ENCODE results near the gene FBXW5. TPM values are rescaled to one million over a fixed set of nuclear protein-coding genes. Genes with fewer than 3 reads are reported as not detected.

FBXW5 gene
- total RNA-seq, 1 experiment from 2014 or later, result 62.2 TPM

DNA sequence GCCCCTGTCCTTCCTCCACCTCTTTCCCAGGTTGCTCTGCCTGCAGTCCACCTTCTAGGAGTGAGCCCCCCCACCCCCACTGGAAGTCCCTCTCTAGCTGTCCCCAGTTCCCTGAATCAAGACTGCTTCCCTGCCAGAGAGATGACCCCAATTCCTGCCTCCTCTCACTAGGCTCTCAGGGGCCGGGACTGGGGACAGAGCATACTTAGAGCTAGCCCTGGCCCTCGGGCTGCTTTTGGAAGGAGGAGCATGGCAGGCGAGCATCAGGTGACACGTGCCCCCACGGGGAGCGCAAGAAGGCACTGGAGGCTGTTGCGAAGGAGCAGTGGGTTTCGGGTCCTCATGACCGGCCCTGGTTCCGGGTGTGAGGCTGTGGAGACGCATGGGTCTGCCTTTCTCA is 48.5 kb downstream of the FBXW5 start:
- Histone ChIP-seq H3K4me2 (ENCODE audit: insufficient read depth, insufficient read length, low read length) (no peak overlapping the region), H2BK120ac (ENCODE audit: low read depth, low read length, poor library complexity, severe bottlenecking) (no peak overlapping the region), H2BK12ac (ENCODE audit: insufficient read length, low read depth, low read length) (no peak overlapping the region), H4K5ac (ENCODE audit: insufficient read length, low read depth, low read length) (no peak overlapping the region), H3K14ac (ENCODE audit: insufficient read depth, low read length) (no peak overlapping the region), H3K23ac (ENCODE audit: insufficient read length, low read depth, low read length) (no peak overlapping the region), H4K8ac (replicated peaks; ENCODE audit: insufficient read length, low read depth, low read length) (no peak overlapping the region), H3K27ac (ENCODE audit: insufficient read length, low read depth, low read length) (no peak overlapping the region), H3K79me2 (ENCODE audit: insufficient read depth, low read length) (no peaks in the 10 kb centered on the region; the same call in 1 of the 2 replicates), H3K4me1 (ENCODE audit: insufficient read depth, low read length) (no peaks in the 10 kb centered on the region), H3K56ac (ENCODE audit: insufficient read length, low read depth, low read length) (no peak overlapping the region), H3K27me3 (ENCODE audit: insufficient read depth, low read length) (no peaks in the 10 kb centered on the region), H4K20me1 (ENCODE audit: control insufficient read depth, insufficient read depth, insufficient read length) (no peaks in the 10 kb centered on the region), H2BK20ac (ENCODE audit: low read depth, low read length, poor library complexity, severe bottlenecking) (no peak overlapping the region), H4K91ac (ENCODE audit: insufficient read length, low read depth, low read length) (no peak overlapping the region), H3K4ac (ENCODE audit: low read depth, low read length) (no peak overlapping the region), H3K9me3 (ENCODE audit: control insufficient read depth, low read depth, low read length) (no peaks in the 10 kb centered on the region), H2BK5ac (ENCODE audit: insufficient read length, low read length) (no peak overlapping the region), H3K79me1 (ENCODE audit: insufficient read depth, low read depth, low read length, poor library complexity, severe bottlenecking) (peaks cover 8% of the 10 kb centered on the region), H2BK15ac (ENCODE audit: low read depth, low read length) (no peak overlapping the region), H3K9ac (ENCODE audit: extremely low read depth, insufficient read length, low read length) (no peak overlapping the region), H2AFZ (ENCODE audit: low read length) (no peak overlapping the region), H3T11ph (ENCODE audit: low read length) (no peak overlapping the region), H3K18ac (ENCODE audit: insufficient read length, low read depth, low read length) (no peak overlapping the region), H3K23me2 (ENCODE audit: insufficient read length, low read depth, low read length, poor library complexity, severe bottlenecking) (no peaks in the 10 kb centered on the region), H2AK5ac (ENCODE audit: insufficient read length, low read length) (no peak overlapping the region)
- H3K9me3 Mint-ChIP-seq, result no peaks in the 10 kb centered on the region
- H3K27me3 Mint-ChIP-seq (ENCODE audit: low read depth), result no peaks in the 10 kb centered on the region; the same call in 1 of the 2 replicates
- H3K27ac Mint-ChIP-seq, result peak overlapping the region in 2 of 3 experiments; percentile 34 to 55; a peak in 3 of 7 replicates
- TF ChIP-seq, protein P1, sequence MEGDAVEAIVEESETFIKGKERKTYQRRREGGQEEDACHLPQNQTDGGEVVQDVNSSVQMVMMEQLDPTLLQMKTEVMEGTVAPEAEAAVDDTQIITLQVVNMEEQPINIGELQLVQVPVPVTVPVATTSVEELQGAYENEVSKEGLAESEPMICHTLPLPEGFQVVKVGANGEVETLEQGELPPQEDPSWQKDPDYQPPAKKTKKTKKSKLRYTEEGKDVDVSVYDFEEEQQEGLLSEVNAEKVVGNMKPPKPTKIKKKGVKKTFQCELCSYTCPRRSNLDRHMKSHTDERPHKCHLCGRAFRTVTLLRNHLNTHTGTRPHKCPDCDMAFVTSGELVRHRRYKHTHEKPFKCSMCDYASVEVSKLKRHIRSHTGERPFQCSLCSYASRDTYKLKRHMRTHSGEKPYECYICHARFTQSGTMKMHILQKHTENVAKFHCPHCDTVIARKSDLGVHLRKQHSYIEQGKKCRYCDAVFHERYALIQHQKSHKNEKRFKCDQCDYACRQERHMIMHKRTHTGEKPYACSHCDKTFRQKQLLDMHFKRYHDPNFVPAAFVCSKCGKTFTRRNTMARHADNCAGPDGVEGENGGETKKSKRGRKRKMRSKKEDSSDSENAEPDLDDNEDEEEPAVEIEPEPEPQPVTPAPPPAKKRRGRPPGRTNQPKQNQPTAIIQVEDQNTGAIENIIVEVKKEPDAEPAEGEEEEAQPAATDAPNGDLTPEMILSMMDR (conservative IDR thresholded peaks at IDR 0.05), result no peak
- H3K36me3 Mint-ChIP-seq (ENCODE audit: insufficient read depth in 1 of 3, low read depth in 3 of 3), result peaks cover 26 to 50% (median 44%) of the 10 kb centered on the region in 3 experiments; a peak in 6 of 7 replicates
- H3K4me1 Mint-ChIP-seq, result peaks cover 5 to 12% of the 10 kb centered on the region in 2 experiments; a peak in 3 of 4 replicates
- no peak for DNase-seq
- H3K4me3 Mint-ChIP-seq, result no peak overlapping the region
- WGBS (ENCODE audit: extremely low coverage, insufficient read length, low lambda C conversion rate), result no CpG with 5 or more reads among the region's 11 CpGs
